Measurements from ENCODE around the gene MGAT5B. TPM values are rescaled to one million over a fixed set of nuclear protein-coding genes. Genes with fewer than 3 reads are reported as not detected.

Gene MGAT5B
- total RNA-seq, 1 donor from 2014 or later = 0.40 TPM

- Mint-ChIP-seq H3K27me3 (ENCODE audit: unreplicated experiment) (peaks cover 13% of the 10 kb centered on the region), H3K27ac (ENCODE audit: unreplicated experiment) (no peak overlapping the region), H3K9me3 (ENCODE audit: unreplicated experiment) (no peaks in the 10 kb centered on the region), H3K4me1 (ENCODE audit: unreplicated experiment) (peaks cover 13% of the 10 kb centered on the region), H3K4me3 (ENCODE audit: unreplicated experiment) (no peak overlapping the region), H3K36me3 (ENCODE audit: unreplicated experiment) (no peaks in the 10 kb centered on the region)
- no peak for TF ChIP-seq CTCF (IDR thresholded peaks at IDR 0.05)
- no peak for DNase-seq (ENCODE audit: extremely low spot score, unreplicated experiment)
Observed at GRCh38 chr17:76934561-76935320, 66.5 kb downstream of the MGAT5B start.

GRCh38 chr17:76935331-76935730, 67.1 kb downstream of the MGAT5B start:
- no peak for DNase-seq (ENCODE audit: extremely low spot score, unreplicated experiment)
- H3K9me3 Mint-ChIP-seq (ENCODE audit: unreplicated experiment) = no peaks in the 10 kb centered on the region
- no peaks in the 10 kb centered on the region for H3K36me3 Mint-ChIP-seq (ENCODE audit: unreplicated experiment)
- H3K27ac Mint-ChIP-seq (ENCODE audit: unreplicated experiment) = no peak overlapping the region
- TF ChIP-seq CTCF (IDR thresholded peaks at IDR 0.05) = no peak
- H3K4me1 Mint-ChIP-seq (ENCODE audit: unreplicated experiment) = peaks cover 13% of the 10 kb centered on the region
- no peak overlapping the region for H3K4me3 Mint-ChIP-seq (ENCODE audit: unreplicated experiment)
- H3K27me3 Mint-ChIP-seq (ENCODE audit: unreplicated experiment) = peaks cover 13% of the 10 kb centered on the region

DNA sequence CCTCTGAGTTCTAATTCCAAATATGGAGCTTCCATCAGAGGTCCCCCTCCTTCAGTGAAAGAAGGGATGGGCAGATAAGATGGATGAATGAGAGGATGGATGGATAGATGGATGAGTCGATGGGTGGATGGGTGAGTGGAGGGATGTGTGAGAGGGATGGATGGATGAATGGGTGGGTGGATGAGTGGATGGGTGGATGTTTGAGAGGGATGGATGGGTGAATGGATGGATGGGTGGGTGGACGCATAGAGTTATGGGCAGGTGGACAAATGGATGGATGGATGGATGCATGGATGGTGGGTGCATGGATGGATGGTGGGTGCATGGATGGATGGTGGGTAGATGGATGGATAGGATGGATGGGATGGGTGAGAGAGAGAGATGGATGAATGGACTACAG, 69.0 kb downstream of the MGAT5B start:
- no peaks in the 10 kb centered on the region for H3K36me3 Mint-ChIP-seq (ENCODE audit: unreplicated experiment)
- peaks cover 10% of the 10 kb centered on the region for H3K27me3 Mint-ChIP-seq (ENCODE audit: unreplicated experiment)
- H3K9me3 Mint-ChIP-seq (ENCODE audit: unreplicated experiment) = no peaks in the 10 kb centered on the region
- H3K4me1 Mint-ChIP-seq (ENCODE audit: unreplicated experiment) = peaks cover 13% of the 10 kb centered on the region
- no peak for DNase-seq (ENCODE audit: extremely low spot score, unreplicated experiment)
- H3K4me3 Mint-ChIP-seq (ENCODE audit: unreplicated experiment) = no peak overlapping the region
- H3K27ac Mint-ChIP-seq (ENCODE audit: unreplicated experiment) = no peak overlapping the region
- no peak for TF ChIP-seq CTCF (IDR thresholded peaks at IDR 0.05)

DNA sequence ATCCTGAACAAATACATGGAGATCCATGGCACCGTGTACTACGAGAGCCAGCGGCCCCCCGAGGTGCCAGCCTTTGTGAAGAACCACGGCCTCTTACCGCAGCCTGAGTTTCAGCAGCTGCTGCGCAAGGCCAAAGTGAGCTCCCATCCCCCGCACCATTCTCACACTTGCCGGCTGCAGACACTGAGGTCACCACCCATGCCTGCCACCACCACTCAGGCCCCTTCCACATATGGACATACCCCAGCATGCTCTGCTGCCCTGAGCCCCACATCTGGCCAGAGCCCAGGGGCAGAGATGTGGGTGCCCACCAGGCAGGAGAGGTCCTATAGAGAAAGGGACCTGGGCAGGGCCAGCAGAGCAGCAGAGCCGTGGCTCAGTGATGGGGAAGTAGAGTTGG, 69.8 kb downstream of the MGAT5B start:
- Mint-ChIP-seq H3K4me3 (ENCODE audit: unreplicated experiment) (no peak overlapping the region), H3K27me3 (ENCODE audit: unreplicated experiment) (peaks cover 10% of the 10 kb centered on the region), H3K27ac (ENCODE audit: unreplicated experiment) (no peak overlapping the region), H3K36me3 (ENCODE audit: unreplicated experiment) (no peaks in the 10 kb centered on the region), H3K4me1 (ENCODE audit: unreplicated experiment) (peaks cover 13% of the 10 kb centered on the region), H3K9me3 (ENCODE audit: unreplicated experiment) (no peaks in the 10 kb centered on the region)
- TF ChIP-seq CTCF (IDR thresholded peaks at IDR 0.05) = no peak
- DNase-seq (ENCODE audit: extremely low spot score, unreplicated experiment) = no peak

GRCh38 chr17:76940295-76940694, 72.1 kb downstream of the MGAT5B start:
- Mint-ChIP-seq H3K4me1 (ENCODE audit: unreplicated experiment) (peaks cover 2% of the 10 kb centered on the region), H3K27ac (ENCODE audit: unreplicated experiment) (no peak overlapping the region), H3K4me3 (ENCODE audit: unreplicated experiment) (no peak overlapping the region), H3K9me3 (ENCODE audit: unreplicated experiment) (no peaks in the 10 kb centered on the region), H3K36me3 (ENCODE audit: unreplicated experiment) (no peaks in the 10 kb centered on the region), H3K27me3 (ENCODE audit: unreplicated experiment) (peaks cover 4% of the 10 kb centered on the region)
- no peak for TF ChIP-seq CTCF (IDR thresholded peaks at IDR 0.05)
- DNase-seq (ENCODE audit: extremely low spot score, unreplicated experiment) = no peak

Data from osteocyte (in vitro differentiated cells).